ENCODE measurements around the gene PCCB. TPM values are rescaled to one million over a fixed set of nuclear protein-coding genes. Genes with fewer than 3 reads are reported as not detected.

Gene PCCB
- total RNA-seq, 1 donor from 2014 or later: 106 TPM

DNA sequence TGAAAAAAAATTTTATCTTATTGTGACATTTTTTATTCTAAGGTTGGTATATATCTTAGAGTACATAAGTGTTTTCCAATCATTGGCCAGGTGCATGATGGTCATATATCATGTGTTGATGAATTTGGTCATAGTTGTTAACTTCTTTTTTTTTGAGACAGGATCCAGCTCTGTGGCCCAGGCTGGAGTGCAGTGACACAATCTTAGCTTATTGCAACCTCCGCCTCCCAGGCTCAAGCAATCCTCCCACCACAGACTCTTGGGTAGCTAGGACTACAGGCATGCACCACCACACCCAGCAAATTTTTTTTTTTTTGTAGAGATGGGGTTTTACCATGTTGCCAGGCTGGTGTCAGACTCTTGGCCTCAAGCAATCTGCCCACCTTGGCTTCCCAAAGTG, 44.0 kb downstream of the PCCB start:
- H3K27ac ChIP-seq (replicated peaks): no peak overlapping the region
- TF ChIP-seq, protein P1, sequence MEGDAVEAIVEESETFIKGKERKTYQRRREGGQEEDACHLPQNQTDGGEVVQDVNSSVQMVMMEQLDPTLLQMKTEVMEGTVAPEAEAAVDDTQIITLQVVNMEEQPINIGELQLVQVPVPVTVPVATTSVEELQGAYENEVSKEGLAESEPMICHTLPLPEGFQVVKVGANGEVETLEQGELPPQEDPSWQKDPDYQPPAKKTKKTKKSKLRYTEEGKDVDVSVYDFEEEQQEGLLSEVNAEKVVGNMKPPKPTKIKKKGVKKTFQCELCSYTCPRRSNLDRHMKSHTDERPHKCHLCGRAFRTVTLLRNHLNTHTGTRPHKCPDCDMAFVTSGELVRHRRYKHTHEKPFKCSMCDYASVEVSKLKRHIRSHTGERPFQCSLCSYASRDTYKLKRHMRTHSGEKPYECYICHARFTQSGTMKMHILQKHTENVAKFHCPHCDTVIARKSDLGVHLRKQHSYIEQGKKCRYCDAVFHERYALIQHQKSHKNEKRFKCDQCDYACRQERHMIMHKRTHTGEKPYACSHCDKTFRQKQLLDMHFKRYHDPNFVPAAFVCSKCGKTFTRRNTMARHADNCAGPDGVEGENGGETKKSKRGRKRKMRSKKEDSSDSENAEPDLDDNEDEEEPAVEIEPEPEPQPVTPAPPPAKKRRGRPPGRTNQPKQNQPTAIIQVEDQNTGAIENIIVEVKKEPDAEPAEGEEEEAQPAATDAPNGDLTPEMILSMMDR (IDR thresholded peaks at IDR 0.05; ENCODE audit: borderline replicate concordance): no peak
- no peak for DNase-seq
- H3K4me1 ChIP-seq: no peaks in the 10 kb centered on the region
- H3K27me3 ChIP-seq (ENCODE audit: low read depth): no peaks in the 10 kb centered on the region
- H3K9me3 ChIP-seq (replicated peaks): no peaks in the 10 kb centered on the region
- peaks cover 47% of the 10 kb centered on the region for H3K36me3 ChIP-seq
- no peak overlapping the region for H3K4me3 ChIP-seq
- intact Hi-C loops (cut with micrococcal nuclease): no loop called here

DNA sequence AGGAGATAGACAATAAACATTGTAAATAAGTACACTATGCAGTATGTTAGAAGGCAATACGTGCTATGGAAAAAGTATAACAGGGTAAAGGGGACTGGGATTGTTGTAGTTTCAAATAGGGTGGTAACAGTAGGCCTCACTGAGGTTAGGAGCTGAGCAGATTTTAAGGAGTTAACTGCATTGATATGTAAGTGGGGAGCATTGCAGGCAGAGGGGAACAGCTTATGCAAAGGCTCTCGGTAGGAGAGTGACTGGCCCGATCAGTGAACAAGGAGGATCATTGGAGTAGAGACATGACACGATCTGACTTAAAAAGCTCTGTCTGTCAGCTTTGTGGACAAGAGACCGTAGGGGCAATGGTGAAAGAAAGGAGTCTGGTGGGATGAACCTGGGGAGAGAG, 46.8 kb downstream of the PCCB start:
- intact Hi-C loops (cut with micrococcal nuclease): no loop called here
- no peak for DNase-seq
- Histone ChIP-seq H3K4me3 (no peak overlapping the region), H3K9me3 (replicated peaks) (no peaks in the 10 kb centered on the region), H3K27ac (replicated peaks) (no peak overlapping the region), H3K36me3 (peaks cover 70% of the 10 kb centered on the region), H3K4me1 (no peaks in the 10 kb centered on the region), H3K27me3 (ENCODE audit: low read depth) (no peaks in the 10 kb centered on the region)
- TF ChIP-seq, protein P1 (IDR thresholded peaks at IDR 0.05; ENCODE audit: borderline replicate concordance): no peak

DNA sequence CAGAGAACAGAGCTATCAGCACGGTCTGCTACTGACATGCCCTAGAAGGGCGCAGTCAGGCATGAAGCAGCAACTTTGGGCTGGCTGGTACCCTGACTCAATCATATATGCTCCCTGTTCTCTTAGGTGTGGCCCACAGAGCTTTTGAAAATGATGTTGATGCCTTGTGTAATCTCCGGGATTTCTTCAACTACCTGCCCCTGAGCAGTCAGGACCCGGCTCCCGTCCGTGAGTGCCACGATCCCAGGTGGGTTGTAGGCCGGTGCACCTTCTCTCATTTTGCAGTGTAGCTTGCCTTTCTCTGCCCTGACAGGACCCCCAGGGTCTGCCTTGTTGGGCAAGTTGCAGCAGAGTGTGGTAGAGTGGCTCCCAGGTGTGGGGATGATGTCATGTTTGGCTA, 47.7 kb downstream of the PCCB start:
- DNase-seq: no peak
- no peak overlapping the region for H3K27ac ChIP-seq (replicated peaks)
- no peaks in the 10 kb centered on the region for H3K4me1 ChIP-seq
- H3K9me3 ChIP-seq (replicated peaks): no peaks in the 10 kb centered on the region
- no peaks in the 10 kb centered on the region for H3K27me3 ChIP-seq (ENCODE audit: low read depth)
- H3K36me3 ChIP-seq: peaks cover 71% of the 10 kb centered on the region
- intact Hi-C loops (cut with micrococcal nuclease): no loop called here
- H3K4me3 ChIP-seq: no peak overlapping the region
- TF ChIP-seq, protein P1 (IDR thresholded peaks at IDR 0.05; ENCODE audit: borderline replicate concordance): no peak

DNA sequence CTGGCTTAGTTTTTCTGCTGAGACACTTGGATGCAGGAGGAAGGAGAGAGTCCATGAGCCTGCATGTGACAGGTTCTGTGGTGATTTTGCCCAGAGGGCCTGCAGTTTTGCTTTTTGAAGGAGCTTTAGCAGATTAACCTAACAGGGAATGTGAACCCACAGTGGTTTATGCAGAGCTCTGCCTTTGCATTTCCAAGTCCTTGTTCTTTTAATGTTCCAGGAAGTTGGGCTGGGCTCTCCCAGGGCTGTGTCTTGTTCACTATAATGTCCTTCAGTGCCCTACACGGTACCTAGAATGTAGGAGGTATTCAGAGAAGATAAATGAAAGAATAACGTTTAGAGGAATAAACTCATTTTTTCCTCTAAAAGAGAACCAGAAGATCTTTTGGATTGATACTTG, 50.3 kb downstream of the PCCB start:
- Histone ChIP-seq H3K9me3 (replicated peaks) (no peaks in the 10 kb centered on the region), H3K27me3 (ENCODE audit: low read depth) (no peaks in the 10 kb centered on the region), H3K4me1 (no peaks in the 10 kb centered on the region), H3K27ac (replicated peaks) (no peak overlapping the region), H3K36me3 (peaks cover 53% of the 10 kb centered on the region), H3K4me3 (no peak overlapping the region)
- intact Hi-C loops (cut with micrococcal nuclease): no loop called here
- DNase-seq: no peak
- TF ChIP-seq, protein P1 (IDR thresholded peaks at IDR 0.05; ENCODE audit: borderline replicate concordance): no peak

DNA sequence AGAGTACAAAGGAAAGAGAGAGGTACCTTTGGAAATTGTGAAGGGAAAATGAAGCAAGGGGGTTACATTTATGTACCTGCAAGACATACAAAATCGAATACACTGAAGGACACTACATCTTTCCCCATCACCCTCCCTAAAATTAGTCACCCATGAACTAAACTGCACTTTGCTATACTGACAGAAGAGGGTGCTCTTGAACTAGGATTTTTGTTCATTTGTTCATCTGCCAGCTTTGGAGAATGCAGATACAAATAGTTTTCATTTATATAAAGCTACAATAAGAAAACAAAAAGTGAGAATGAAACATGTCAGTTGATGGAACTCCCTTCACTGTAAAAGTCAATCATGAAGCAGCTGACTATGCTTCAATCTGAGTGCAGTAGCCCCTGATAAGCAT, 55.7 kb downstream of the PCCB start:
- H3K9me3 ChIP-seq (replicated peaks): no peaks in the 10 kb centered on the region
- H3K4me3 ChIP-seq: no peak overlapping the region
- H3K36me3 ChIP-seq: peaks cover 14% of the 10 kb centered on the region
- TF ChIP-seq, protein P1 (IDR thresholded peaks at IDR 0.05; ENCODE audit: borderline replicate concordance): peak; percentile 25
- no peak overlapping the region for H3K27ac ChIP-seq (replicated peaks)
- H3K27me3 ChIP-seq (ENCODE audit: low read depth): no peaks in the 10 kb centered on the region
- intact Hi-C loops (cut with micrococcal nuclease): no loop called here
- no peak for DNase-seq
- no peaks in the 10 kb centered on the region for H3K4me1 ChIP-seq

DNA sequence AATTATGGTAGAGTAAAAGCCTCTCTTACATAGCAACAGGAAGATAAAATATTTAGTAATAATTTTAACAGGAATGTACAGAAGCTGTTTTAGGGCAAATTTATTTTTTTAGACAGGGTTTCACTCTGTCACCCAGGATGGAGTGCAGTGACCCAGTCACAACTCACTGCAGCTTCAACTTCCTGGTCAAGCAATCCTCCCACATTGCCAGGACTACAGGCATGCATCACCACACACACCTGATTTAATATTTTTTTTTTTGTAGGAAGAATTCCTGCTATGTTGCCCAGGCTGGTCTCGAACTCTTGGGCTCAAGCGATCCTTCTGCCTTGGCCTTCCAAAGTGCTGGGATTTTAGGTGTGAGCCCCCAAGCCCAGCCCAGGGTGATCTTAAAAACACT, 61.1 kb downstream of the PCCB start:
- Histone ChIP-seq H3K4me3 (no peak overlapping the region), H3K4me1 (no peaks in the 10 kb centered on the region), H3K36me3 (peaks cover 13% of the 10 kb centered on the region), H3K27me3 (ENCODE audit: low read depth) (no peaks in the 10 kb centered on the region), H3K9me3 (replicated peaks) (no peaks in the 10 kb centered on the region), H3K27ac (replicated peaks) (no peak overlapping the region)
- TF ChIP-seq, protein P1 (IDR thresholded peaks at IDR 0.05; ENCODE audit: borderline replicate concordance): no peak
- no peak for DNase-seq
- intact Hi-C loops (cut with micrococcal nuclease): no loop called here
